H54 (cell line): ENCODE data around the gene GSX2.

ENCODE experiments used
- DNase-seq: peaks from one replicate; pipeline ENCODE4 v3.0.0; 2011; ENCODE audit warnings: low spot score, mixed read lengths; ENCODE audit not compliant: insufficient read length
- FAIRE-seq: peaks from 3 replicates; lab custom pipeline; 2011; peaks lifted over from hg19 to GRCh38; lab: Jason Lieb, UNC
- POLR2A ChIP-seq: IDR thresholded peaks from 2 replicates; pipeline ENCODE4 v1.6.1; 2011; ENCODE audit warnings: low read depth, mild to moderate bottlenecking, low read length

The GSX2 gene

GRCh38 chr4:54091637-54092404, 8.1 kb upstream of the GSX2 start:
- no peak for FAIRE-seq

GRCh38 chr4:54092405-54093323, 7.3 kb upstream of the GSX2 start:
- DNase-seq (no peak), FAIRE-seq (no peak)
- TF ChIP-seq POLR2A = no peak

More at GRCh38 chr4:54091637-54092404, 8.1 kb upstream of the GSX2 start:
- peak; percentile 56 for TF ChIP-seq POLR2A
- DNase-seq = peak; percentile 55

- no peak for FAIRE-seq
Observed at GRCh38 chr4:54093324-54094240, 6.4 kb upstream of the GSX2 start.

GRCh38 chr4:54094451-54094850, 5.5 kb upstream of the GSX2 start:
- TF ChIP-seq POLR2A = no peak
- no peak for FAIRE-seq
- no peak for DNase-seq

More at GRCh38 chr4:54093324-54094240, 6.4 kb upstream of the GSX2 start:
- DNase-seq = no peak
- TF ChIP-seq POLR2A = no peak

GRCh38 chr4:54095110-54095825, 4.7 kb upstream of the GSX2 start:
- no peak for FAIRE-seq
- no peak for DNase-seq
- TF ChIP-seq POLR2A = no peak

GRCh38 chr4:54096295-54096962, 3.5 kb upstream of the GSX2 start:
- DNase-seq (no peak), FAIRE-seq (no peak)
- no peak for TF ChIP-seq POLR2A

- DNase-seq (no peak), FAIRE-seq (no peak)
- TF ChIP-seq POLR2A = no peak
Observed at GRCh38 chr4:54097152-54097551, 2.8 kb upstream of the GSX2 start.

- TF ChIP-seq POLR2A = no peak
- no peak for FAIRE-seq
- DNase-seq = no peak
Observed at GRCh38 chr4:54098375-54098774, 1.6 kb upstream of the GSX2 start.

- FAIRE-seq (no peak), DNase-seq (no peak)
- TF ChIP-seq POLR2A = no peak
Observed at GRCh38 chr4:54099287-54099747, 646 bp upstream of the GSX2 start.

GRCh38 chr4:54100595-54101189, 729 bp downstream of the GSX2 start:
- no peak for FAIRE-seq
- TF ChIP-seq POLR2A = no peak
- no peak for DNase-seq

- no peak for TF ChIP-seq POLR2A
- no peak for DNase-seq
- FAIRE-seq = no peak
Observed at GRCh38 chr4:54101190-54102041, 1.5 kb downstream of the GSX2 start.
